ENCODE measurements around the gene IDH1.

DNA sequence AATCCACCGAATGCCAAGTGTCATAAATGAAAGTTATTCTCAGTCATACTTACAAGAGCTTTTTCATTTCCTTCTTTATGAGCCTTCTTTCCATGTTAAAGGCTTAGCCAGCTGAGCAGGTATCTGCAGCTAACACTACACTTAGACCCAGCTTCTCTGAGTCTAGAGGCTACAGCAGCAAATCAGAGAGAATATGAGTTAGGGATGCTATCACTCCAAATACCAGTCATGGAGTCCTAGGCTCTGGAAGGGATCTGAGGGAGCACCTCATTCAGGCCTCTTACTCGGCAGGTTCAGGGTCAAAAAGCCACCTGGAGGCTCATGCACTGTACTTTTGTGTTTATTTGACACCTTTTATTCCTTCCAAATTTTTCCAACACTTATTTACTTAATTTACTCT lies 68.0 kb downstream of the IDH1 start:
- TF ChIP-seq, protein P1, sequence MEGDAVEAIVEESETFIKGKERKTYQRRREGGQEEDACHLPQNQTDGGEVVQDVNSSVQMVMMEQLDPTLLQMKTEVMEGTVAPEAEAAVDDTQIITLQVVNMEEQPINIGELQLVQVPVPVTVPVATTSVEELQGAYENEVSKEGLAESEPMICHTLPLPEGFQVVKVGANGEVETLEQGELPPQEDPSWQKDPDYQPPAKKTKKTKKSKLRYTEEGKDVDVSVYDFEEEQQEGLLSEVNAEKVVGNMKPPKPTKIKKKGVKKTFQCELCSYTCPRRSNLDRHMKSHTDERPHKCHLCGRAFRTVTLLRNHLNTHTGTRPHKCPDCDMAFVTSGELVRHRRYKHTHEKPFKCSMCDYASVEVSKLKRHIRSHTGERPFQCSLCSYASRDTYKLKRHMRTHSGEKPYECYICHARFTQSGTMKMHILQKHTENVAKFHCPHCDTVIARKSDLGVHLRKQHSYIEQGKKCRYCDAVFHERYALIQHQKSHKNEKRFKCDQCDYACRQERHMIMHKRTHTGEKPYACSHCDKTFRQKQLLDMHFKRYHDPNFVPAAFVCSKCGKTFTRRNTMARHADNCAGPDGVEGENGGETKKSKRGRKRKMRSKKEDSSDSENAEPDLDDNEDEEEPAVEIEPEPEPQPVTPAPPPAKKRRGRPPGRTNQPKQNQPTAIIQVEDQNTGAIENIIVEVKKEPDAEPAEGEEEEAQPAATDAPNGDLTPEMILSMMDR (conservative IDR thresholded peaks at IDR 0.05; ENCODE audit: low read length), result no peak
- TF ChIP-seq EZH2phosphoT487 (IDR thresholded peaks at IDR 0.05; ENCODE audit: borderline replicate concordance, low read depth, low read length), result no peak
